Right atrium auricular region (tissue), 2 donors: Measurements from ENCODE around the gene DDX1. TPM values are rescaled to one million over a fixed set of nuclear protein-coding genes. Genes with fewer than 3 reads are reported as not detected.

Source experiments
- DNase-seq: peaks from one replicate; pipeline ENCODE4 v3.0.0-alpha.2; 2019; ENCODE audit warnings: low spot score
- H3K27ac ChIP-seq, 2 donors: fragments of 200-600 bp; sonication (generic); 1 replicate in 1 of 2; 2 replicates in 1 of 2; pipeline ENCODE4 v1.5.1; 2016 to 2019
- H3K27me3 ChIP-seq, 2 donors: fragments of 200-600 bp; sonication (generic); one replicate each; pipeline versions ENCODE4 v1.5.1 to v1.6.0; 2017 to 2019
- H3K36me3 ChIP-seq: fragments of 200-600 bp; sonication (generic); one replicate; pipeline ENCODE4 v1.5.1; 2016
- H3K4me1 ChIP-seq, 2 donors: fragments of 200-600 bp; sonication (generic); one replicate each; pipeline versions ENCODE4 v1.5.1 to v1.6.0; 2017 to 2019
- H3K4me3 ChIP-seq, 2 donors: fragments of 200-600 bp; sonication (generic); 1 replicate in 1 of 2; 2 replicates in 1 of 2; pipeline ENCODE4 v1.5.1; 2017 to 2019; ENCODE audit warnings: mild to moderate bottlenecking in 1 of 2, moderate library complexity in 1 of 2
- H3K9me3 ChIP-seq, 2 donors: fragments of 200-600 bp; sonication (generic); one replicate each; pipeline ENCODE4 v1.5.1; 2019
- CTCF ChIP-seq, 2 donors: fragments of 200-600 bp; sonication (generic); IDR thresholded peaks; one replicate each; pipeline ENCODE4 v1.5.1; 2019; ENCODE audit warnings: antibody characterized with exemption in 2 of 2
- total RNA-seq, 2 donors: library from RNA; depleted of rRNA; stranded (reverse); fragments of >200 nt; gene quantifications; one replicate each; pipeline ENCODE4 v1.1.0, GENCODE V29; 2016

Gene DDX1
- total RNA-seq, 2 donors from 2014 or later: 60.1 to 75.9 TPM

GRCh38 chr2:15662579-15662978, 70.9 kb downstream of the DDX1 start:
- no peaks in the 10 kb centered on the region for H3K27me3 ChIP-seq
- no peaks in the 10 kb centered on the region for H3K36me3 ChIP-seq
- H3K27ac ChIP-seq: no peak overlapping the region

DNA sequence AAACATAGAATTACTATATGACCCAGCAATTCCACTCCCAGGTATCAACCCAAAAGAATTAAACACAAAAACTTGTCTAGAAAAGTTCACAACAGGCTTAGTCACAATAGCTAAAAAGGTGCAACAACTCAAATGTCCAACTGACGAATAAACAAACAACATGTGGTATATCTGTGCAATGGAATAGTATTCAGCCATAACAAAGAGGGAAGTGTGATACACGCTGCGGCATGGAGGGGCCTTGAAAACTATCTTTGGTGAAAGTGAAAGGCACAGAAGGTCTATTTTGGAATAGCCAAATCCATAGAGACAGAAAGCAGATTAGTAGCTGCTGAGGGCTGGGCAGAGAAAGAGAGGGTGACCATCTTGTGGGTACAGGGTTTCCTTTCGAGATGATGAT, 72.1 kb downstream of the DDX1 start:
- H3K4me1 ChIP-seq: peaks cover 0 to 8% of the 10 kb centered on the region in 2 donors
- no peak for TF ChIP-seq CTCF (IDR thresholded peaks at IDR 0.05)
- DNase-seq: no peak
- H3K36me3 ChIP-seq: no peaks in the 10 kb centered on the region
- H3K27me3 ChIP-seq: no peaks in the 10 kb centered on the region
- no peak overlapping the region for H3K4me3 ChIP-seq
- no peak overlapping the region for H3K27ac ChIP-seq
- H3K9me3 ChIP-seq: no peaks in the 10 kb centered on the region

More at GRCh38 chr2:15662579-15662978, 70.9 kb downstream of the DDX1 start:
- H3K4me1 ChIP-seq: no peaks in the 10 kb centered on the region
- no peak for DNase-seq
- TF ChIP-seq CTCF (IDR thresholded peaks at IDR 0.05): no peak
- no peaks in the 10 kb centered on the region for H3K9me3 ChIP-seq
- no peak overlapping the region for H3K4me3 ChIP-seq

DNA sequence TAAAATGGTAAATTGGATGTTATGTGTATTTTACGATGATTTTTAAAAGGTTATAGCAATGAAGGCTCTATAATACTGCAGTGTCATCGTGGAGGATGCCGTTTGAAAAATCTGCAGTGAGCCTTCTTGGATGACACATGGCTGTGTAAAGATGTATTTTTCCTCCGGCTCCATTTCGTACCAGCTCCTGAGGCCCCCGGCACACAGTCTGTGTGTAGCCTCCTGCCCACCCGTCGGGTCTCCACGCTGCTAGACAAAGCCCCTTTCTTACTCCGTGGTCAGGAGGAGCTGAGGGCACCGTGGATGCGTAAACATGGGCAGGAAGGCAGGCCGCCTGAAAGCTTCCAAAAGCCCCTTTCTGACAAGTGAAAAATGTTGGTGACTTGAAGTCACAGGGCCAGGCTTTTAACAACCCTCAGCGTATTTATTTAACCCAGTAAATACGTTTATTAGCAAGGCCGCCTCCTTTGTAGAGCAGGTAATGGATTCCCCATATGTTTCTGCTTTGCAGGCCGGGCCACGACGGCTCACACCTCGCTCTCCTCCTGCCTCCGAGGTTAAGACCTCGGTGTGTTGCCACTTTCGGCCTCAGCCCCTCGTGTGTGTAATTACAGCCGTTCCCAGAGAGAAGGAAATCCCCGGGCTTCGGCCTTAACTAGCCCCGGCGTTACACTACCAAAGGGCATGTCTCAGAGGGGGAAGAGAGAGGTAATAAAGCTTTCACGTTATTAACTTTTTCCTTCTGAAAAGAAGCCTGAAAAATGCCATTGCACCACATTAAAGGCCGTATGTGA, 72.8 kb downstream of the DDX1 start:
- DNase-seq: no peak
- H3K4me3 ChIP-seq: no peak overlapping the region
- no peaks in the 10 kb centered on the region for H3K9me3 ChIP-seq
- no peaks in the 10 kb centered on the region for H3K36me3 ChIP-seq
- H3K27me3 ChIP-seq: no peaks in the 10 kb centered on the region
- peaks cover 0 to 12% of the 10 kb centered on the region in 2 donors for H3K4me1 ChIP-seq
- H3K27ac ChIP-seq: no peak overlapping the region
- no peak for TF ChIP-seq CTCF (IDR thresholded peaks at IDR 0.05)

GRCh38 chr2:15665067-15665942, 73.6 kb downstream of the DDX1 start:
- H3K27me3 ChIP-seq: no peaks in the 10 kb centered on the region
- H3K4me1 ChIP-seq: peaks cover 0 to 12% of the 10 kb centered on the region in 2 donors
- H3K27ac ChIP-seq: no peak overlapping the region
- H3K36me3 ChIP-seq: no peaks in the 10 kb centered on the region
- DNase-seq: no peak
- no peaks in the 10 kb centered on the region for H3K9me3 ChIP-seq
- no peak overlapping the region for H3K4me3 ChIP-seq
- TF ChIP-seq CTCF (IDR thresholded peaks at IDR 0.05): no peak

DNA sequence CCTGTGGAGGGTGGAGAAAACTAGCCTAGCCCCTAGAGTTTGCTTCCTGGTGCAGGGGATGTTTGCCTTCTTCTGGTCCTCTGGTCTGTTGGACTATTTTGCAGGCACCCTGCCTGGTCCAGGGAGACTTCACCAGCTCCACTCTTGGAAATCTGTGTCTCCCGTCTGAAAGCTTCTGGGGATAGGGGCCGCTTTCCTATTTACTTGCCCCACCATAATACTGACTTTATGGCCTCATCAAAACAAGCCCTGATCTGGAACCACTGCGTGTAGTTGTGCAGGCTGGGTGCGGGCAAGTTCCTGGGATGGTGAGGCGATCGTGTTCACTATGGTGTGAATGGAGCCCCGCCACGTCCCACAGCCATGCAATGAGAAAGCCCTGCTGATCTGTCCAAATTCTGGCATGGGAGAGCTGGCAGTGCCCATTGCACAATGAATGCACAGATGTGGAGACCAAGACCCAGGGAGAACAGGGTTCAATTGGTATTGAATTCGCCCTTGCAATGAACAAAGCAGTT, 74.3 kb downstream of the DDX1 start:
- TF ChIP-seq CTCF (IDR thresholded peaks at IDR 0.05): no peak
- no peak for DNase-seq
- no peak overlapping the region for H3K27ac ChIP-seq
- H3K4me3 ChIP-seq: no peak overlapping the region
- no peaks in the 10 kb centered on the region for H3K27me3 ChIP-seq
- no peaks in the 10 kb centered on the region for H3K9me3 ChIP-seq
- H3K4me1 ChIP-seq: peaks cover 0 to 12% of the 10 kb centered on the region in 2 donors
- no peaks in the 10 kb centered on the region for H3K36me3 ChIP-seq
